NCI-H82 treated with DMSO at 0.1 percent for 48 hours (cell line): ENCODE data around the gene NEURL1B.

Experiments used
- DNase-seq: peaks from one replicate; lab custom pipeline; 2025; ENCODE audit not compliant: unreplicated experiment; lab: John Stamatoyannopoulos, UW

NEURL1B gene

DNA sequence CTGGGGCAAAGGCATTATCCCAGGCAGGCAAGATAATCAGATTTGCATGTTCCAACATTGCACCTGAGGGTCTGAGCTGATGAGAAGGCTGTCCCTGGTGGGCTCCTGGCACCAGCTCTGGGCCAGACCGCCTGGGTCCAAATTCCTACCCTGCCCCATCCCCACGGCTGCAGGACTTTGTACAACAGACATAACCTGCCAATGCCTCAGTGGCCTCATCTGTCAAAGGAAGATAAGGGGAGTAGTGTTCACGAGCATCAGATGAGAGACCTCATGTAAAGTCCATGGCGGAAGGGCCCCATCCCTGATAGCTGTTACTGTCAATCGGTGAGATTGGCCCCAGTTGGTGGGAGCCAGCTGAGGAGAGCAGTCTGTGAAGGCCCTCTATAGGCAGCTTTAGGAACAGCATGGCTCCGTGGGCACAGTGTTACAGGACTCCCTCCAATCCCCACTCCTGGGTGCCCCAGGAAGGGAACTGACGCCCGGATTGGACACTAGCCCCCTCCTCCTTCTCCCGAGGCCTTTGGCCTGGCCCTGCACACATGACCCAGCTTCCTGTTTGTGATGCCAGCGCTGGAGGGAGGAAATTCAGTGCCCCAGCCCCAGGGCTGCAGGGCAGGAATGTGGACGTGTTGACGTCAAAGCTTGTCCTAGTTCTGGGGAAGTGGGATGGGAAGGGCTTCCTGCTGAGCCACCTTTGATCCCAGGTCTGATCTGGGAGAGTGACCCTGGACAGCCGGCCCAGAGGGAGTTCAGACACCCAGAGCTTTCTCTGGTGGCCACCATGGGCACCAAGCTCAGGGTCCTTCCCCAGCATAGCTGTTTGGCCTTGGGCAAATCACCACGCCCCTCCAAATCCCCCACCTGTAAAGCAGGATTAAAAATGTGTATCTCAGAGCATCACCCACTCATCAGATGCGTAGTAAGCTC, 73.7 kb downstream of the NEURL1B start:
- DNase-seq = peak; percentile 18

DNA sequence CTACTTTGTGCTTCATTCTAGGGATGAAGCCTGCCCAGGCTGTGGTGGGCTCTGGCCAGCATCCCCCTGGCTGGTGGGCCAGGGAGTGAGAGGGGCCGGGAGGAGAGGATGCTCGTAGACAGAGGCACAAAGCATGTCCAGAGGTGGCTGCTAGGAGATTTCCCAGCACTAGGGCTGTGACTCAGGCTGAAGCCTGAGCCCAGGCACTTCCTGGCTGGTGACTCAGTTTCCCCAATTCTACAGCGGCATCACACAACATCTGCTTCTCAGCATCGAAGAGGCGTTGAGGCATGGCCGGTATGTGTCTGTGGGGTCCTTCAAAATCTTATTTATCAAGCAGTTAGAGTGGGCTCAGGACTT, 74.3 kb downstream of the NEURL1B start:
- no peak for DNase-seq

DNA sequence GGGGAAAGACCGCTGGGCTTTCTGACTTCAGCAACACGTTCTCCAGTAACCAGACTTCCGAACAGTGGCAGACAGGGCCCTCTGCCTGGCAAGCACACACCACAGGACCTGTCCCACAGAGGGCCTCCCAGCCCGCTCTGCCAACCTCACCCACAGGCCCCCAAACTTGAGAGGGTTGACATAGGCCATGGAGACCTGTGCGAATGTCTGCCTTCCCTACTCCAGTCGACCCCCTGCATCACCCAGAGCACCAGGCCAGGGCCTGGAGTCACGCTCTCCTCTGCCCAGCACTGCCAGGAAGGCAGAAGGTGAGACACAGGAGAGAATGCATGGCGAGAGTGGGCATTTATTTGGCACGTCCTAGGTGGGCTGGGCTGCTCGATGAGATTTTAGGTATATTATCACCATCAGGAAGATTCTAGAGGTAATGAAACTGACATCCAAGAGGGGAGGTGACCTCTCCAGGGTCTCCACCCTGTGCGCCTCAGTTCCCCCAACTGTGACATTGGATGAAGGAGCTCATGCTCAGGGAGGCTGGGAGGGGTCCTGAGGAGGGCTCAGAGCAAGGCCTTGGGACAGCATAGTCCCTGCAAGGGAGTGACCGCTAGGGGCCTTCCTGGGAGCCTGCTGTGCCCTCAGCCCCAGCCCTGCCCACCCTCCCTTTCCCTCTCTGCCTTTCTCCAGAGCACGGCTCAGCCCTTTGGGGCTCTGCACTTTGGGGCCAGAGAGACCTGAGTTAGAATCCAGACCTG, 75.0 kb downstream of the NEURL1B start:
- DNase-seq = no peak

DNA sequence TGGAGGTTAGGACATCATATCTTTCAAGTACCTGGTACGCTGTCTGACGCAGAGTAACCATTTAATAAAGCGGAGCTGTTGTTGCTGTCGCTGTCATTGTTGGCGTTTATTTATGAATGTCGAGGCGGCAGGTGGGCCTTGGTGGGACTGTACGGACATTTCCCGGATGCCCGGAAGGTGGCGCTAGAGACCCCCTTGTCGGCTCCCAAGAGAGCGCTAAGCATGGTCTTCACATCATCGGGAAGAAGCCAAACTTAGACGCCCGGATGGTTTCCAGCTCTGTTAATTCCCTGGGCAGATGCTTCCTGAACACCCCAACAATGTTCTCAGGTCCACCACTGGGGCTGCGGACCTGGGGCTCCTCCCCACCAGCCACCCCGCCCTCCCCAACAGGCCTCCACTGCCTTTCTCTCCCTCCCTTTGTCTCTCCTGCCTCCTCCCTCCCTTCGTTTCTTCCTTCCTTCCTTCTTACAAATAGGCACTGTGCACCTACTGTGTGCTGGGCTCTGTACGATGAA, 75.8 kb downstream of the NEURL1B start:
- DNase-seq = peak; percentile 9

DNA sequence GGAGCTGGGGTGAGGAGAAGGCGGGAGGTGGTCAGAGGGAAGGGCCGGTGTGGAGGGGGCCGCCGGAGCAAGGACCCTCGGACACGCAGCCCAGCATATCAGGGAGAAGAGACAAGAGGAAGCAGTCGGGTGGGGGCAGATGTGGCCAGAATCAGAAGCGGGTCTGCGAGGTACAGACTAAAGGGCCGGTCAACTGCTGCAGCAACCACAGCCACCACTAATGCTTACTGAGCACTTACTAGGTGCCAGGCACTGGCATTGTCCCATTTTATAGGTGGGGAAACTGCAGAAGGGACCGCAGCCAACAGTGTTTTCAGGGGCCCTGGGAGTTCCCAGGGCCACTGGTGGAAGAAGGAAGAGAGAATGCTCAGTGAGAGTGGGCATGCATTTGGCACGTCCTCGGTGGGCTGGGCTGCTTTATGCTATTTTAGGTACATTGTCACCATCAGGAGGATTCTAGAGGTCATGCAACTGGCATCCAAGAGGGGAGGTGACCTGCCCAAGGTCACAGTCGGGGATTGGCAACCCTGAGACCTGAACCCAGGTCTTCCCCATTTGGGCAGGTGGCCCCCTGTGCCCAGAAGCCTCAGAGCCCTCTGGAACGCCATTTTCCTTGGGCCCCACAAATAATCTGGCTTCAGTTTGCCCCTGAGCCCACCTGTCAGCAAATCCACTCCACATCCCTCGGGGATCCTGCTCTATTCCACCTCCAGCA, 76.6 kb downstream of the NEURL1B start:
- no peak for DNase-seq

DNA sequence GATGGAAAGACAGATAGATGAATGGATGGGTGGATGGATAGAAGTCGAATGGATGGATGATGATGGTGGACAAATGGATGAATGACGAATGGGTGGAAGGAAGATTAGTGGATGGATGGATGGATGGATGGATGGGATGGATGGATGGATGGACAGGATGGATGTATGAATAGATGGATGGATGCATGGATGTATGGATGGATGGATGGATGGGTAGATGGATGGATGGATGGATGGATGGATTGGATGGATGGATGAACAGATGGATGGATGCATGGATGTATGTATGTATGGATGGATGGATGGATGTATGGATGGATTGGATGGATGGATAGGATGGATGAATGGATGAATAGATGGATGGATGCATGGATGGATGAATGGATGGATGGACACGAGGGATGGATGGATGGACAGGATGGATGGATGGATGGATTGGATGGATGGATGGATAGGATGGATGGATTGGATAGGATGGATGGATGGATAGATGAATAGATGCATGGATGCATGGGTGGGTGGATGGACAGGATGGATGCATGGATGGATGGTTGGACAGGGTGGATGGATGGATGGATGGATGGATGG, 77.6 kb downstream of the NEURL1B start:
- DNase-seq = no peak

DNA sequence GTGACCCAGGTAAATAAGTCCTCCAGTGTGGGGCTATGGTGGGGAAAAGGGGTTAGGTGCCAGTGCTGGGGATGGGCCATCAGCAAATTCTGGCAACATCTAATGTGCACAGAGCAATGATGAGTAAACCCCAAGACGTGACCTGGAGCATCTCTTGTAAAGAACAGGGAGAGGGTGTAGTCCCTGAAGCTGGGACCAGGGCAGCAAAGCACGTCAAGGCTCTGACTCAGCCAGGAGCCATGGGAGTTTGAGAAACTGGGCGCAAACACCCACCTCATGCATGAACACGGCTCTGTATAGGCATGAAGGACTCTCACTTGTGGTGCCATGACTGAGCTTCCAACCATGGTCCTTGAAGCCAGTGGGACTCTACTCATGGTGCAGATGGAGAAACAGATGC, 78.1 kb downstream of the NEURL1B start:
- no peak for DNase-seq

DNA sequence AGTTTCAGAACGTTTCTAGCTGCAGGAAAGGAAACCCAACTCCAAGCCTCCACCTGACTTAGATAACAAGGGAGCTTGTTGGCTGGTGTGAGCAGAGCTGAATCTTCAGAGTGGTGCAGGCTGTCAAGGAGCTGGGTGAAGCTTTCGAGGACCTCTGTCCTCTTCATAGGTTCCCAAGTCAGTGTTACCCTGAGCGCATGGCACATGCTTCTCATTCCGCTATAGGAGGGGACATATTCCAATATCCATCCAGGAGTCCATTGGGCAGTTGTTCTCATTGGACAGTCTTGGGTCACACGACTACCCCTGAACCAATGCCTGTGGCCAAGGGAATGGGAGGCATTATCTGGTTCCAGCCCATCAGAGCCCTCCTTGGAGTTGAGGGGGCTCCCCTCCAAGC, 79.6 kb downstream of the NEURL1B start:
- DNase-seq = no peak

DNA sequence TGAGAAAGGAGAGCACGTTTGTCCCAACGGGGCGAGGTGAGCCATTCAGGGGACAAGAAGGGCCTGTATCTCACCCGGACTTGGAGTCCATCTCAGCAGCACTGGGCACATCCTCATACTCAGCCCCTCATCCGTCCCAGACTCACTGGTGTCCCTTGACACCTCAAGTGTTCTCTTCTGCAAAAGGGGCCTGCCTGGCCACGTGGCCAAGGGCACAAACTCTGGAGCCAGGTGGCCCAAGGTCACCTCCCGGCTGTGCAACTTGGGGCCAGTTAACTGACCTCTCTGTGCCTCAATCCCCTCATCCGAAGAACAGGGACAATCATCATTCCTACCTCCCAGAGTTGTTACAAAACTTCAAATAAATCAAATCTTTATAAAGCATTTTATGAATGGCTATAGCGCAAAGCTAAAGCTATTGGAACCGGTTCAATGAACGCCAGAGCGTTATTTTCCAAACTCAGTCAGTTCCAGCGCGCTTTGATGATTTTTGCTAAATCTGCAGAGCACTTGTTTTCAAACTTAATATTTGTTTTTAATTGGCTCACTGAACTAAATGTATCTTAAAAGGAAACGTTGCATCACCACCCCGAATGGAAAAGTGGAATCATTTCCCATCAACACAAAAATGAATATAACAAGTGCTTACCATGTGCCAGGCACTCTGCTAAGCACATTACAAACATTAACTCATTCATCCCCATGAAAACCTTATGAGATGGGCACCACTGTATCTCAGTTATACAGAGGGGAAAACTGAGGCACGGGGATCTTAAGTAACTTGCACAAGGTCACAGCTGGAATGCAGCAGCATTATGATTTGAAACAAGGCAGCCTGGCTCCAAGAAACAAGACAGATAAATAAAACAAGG, 80.6 kb downstream of the NEURL1B start:
- DNase-seq = no peak

DNA sequence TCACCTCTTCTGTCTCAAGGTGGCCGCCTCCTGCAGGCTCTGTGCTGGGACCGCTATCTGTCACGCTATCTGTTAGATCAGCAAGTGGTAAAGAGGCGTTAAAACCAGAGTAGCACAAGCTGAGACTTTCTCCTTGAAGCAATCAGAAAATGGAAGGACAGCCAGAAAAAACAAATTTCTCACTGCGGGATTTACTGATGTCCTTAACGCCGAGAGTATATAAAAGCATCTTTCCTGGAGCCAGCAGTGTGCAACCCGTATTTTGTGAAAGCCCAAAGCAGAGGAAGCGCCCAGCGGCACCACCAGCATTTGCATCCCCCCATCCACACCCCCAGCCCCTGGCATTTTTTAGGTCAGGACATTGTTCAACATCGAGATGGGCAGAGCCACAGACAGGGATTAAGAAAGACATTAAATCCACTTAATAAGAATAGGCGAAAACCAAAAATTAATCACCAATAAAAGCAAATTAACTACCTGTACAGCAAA, 81.3 kb downstream of the NEURL1B start:
- no peak for DNase-seq

DNA sequence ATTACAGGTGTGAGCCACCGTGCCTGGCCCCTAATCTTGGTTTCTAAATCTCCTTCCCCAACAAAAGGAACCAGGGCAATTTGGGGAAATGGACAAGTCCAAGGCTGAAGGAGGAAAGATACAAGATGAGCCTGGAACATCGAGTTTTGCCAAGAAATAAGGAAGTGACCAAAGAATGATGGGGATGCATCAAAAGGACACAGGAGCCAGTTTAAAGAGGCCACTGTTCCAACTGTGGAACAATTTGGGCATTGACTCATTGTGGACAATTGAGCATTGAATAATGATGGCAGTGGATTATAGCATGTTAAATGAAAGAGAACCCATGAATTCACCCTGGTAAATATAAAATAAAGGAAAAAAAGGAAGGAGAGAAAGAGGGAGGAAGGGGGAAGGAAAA, 82.4 kb downstream of the NEURL1B start:
- DNase-seq = no peak

DNA sequence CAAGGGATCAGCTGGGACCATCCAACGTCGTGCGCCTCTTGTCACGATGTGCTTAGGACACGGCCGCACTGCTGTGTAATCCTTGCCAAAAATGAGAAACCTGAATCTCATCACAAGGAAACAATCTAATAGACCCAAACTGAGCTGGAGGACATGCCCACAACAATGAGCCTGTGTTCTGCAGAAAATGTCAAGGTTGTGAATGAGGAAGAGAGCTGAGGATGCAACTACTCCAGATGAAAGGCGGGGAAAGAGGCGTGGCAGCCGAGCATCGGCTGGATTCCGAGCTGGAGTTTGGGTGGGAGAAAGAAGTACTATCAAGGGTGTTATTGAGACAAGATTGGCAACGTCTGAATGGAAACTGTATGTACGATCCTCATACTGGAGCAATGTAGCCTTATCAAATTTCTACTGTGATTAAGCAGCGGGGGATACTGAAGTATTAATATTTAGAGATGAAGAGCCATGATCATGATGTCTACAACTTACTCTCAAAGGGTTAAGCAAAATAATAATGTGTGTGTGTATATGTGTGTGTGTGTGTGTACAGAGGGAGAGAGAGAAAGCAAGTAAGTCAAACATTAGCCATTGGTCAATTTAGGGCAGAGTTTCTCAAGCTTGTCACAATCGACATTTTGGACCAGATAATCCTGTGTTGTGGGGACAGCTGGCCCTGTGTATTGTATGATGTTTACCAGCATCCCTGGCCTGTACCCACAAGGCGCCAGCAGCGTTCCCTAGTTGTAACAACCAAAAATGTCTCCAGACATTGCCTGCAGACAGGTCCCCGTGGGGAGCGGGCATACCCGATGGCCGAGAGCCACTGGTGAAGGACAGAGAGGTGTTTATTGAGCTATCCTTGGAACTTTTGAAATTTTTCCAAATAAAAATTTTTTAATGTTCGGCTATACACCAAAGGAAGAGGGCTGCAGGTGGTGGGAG, 83.5 kb downstream of the NEURL1B start:
- DNase-seq = no peak

DNA sequence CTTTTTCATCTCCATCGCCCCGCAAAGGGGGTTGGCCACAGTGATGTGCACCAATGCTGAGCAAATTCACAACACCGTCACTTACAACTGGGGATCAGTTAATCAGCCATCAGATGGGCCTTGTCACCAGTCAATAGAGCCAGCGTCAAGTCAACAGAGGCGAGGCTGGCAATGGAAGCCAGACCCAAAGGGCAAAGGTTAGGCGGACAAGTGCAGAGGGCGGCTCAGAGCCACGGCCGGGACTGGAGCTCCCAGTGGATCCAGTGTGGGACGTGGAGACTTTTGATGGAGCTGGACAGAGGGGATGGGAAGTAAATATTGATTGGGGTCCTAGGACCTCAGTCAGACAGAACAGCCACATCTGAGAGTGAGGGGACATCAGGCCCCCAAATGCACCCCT, 84.2 kb downstream of the NEURL1B start:
- DNase-seq = no peak

DNA sequence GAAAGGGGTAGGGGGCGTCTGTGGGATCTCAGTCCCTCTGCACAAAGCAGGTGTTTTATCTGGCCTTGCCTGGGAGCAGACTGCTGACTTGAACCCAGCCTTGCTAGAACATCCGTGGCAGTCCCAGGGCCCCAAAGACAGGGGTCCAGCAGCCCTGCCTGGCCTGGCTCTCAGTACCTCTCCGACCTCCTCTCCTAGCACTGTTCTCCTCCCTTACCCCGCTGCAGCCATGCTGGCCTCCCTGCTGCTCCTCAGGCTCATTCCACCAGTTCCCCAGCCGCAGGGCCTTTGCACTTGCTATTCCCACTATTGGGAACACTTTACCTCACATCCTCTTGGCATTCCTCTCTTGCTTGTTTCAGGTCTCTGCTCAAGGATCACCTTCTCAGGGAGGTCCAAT, 84.7 kb downstream of the NEURL1B start:
- DNase-seq = no peak

DNA sequence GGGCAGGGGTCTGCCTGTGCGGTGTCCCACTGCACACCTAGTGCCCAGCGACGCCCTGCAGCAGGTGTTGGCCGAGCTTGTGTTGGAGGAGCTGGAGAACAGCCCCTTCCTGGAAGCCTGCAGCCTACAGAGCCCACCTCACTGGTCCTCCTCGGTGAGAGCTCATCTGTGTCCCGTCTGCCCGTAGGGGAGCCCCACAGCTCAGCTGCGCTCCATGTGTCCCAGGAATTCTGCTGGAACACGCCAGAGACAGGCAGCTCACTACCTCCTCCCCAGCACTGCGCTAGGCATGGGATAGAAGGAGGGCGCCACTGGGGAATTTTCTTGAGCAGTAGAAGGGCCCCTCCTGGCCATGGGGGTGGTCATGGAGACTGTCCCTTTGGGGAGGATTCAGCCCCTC, 85.9 kb downstream of the NEURL1B start:
- no peak for DNase-seq

DNA sequence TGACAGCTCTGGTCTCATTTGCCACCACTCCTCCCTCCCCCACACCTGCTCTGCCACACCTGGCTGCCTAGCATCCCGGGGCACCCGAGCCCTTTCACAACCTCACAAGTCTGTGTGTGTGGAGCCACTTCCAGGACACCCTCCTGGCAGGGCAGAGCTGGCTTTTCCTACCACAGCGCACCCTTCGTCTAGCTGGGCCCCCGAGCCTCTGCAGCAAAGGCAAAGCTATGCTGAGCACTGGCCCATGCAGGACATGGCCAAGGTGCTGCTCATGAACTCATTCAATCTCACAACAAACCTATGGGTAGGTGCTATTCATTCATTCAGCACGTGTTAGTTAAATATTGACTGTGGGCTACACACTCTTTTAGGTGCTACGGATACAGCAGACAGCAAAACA, 86.5 kb downstream of the NEURL1B start:
- DNase-seq = no peak

DNA sequence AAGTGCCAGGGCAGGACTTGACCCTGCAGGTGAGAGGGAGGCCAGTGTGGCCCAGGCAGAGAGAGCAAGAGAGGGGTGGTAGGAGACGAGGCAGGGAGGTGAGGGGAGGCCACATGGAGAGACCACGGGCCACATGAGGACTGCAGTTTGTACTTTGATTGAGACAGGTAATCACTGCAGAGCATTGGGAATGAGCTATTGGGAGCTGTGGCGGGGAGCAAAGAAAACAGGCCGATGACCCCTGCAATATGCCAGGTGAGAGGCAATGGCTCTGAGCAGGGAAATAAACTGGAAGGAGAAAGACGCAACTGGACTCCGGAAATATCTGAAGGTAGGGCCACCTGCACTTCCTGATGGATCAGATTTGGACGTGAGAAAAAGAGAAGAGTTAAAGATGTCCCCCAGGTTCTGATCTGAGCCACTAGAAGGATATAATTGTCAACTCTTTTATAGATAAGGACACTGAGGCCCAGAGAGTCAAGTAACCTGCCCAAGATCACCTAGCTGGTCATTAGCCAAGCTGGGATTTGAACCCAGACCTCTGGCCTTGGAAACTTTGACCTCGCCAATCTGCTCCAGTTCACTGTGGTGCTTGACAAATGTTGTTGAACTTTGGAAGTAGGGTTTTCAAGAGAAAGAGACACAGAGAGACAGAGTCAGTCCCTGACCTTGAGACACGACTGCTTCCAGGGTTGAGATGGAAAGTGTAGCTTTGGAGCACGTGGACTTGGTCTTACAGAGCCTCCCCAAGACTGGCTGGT, 87.6 kb downstream of the NEURL1B start:
- no peak for DNase-seq

DNA sequence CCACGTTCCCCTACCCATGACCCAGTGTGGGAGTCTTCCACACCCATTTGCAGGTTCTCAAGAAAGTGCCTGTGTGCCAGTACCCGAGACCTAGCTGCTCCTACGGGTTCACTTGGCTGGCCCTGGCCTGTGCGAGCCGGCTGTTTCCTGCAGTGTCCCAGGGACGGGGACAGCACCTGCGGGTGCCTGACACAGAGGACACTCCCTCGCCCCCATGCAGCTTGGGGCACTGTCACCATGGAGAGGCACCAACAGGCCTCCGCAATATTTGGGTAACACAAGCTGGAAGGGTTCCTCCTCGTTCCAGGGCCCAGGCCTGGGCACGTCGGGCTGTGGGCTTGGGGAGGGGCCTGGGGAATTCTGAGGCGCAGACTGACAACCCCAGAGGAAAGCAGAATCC, 88.5 kb downstream of the NEURL1B start:
- no peak for DNase-seq
